Smooth muscle cell (in vitro differentiated cells): ENCODE data around the gene STARD13. TPM values are rescaled to one million over a fixed set of nuclear protein-coding genes. Genes with fewer than 3 reads are reported as not detected.

Experiments used
- DNase-seq: peaks from one replicate; lab custom pipeline; 2025; ENCODE audit not compliant: unreplicated experiment; lab: John Stamatoyannopoulos, UW
- H2AFZ ChIP-seq: fragments of 200-600 bp; sonication (generic); 2 replicates; pipeline ENCODE4 v1.6.0; 2016; ENCODE audit warnings: antibody characterized with exemption, low read depth, mild to moderate bottlenecking
- H3F3A ChIP-seq: fragments of 200-600 bp; sonication (generic); 2 replicates; pipeline ENCODE4 v1.6.0; 2017; ENCODE audit warnings: antibody characterized with exemption, low read depth
- H3K27ac ChIP-seq: fragments of 200-600 bp; sonication (generic); 2 replicates; pipeline ENCODE4 v1.5.1; 2016; ENCODE audit warnings: low read depth, mild to moderate bottlenecking
- H3K27me3 ChIP-seq: fragments of 200-600 bp; sonication (generic); 2 replicates; pipeline ENCODE4 v1.6.1; 2016; ENCODE audit warnings: low read depth, mild to moderate bottlenecking
- H3K36me3 ChIP-seq: fragments of 200-600 bp; sonication (generic); 2 replicates; pipeline ENCODE4 v1.5.1; 2016; ENCODE audit warnings: low read depth
- H3K4me1 ChIP-seq: fragments of 200-600 bp; sonication (generic); 2 replicates; pipeline ENCODE4 v1.5.1; 2016; ENCODE audit warnings: low read depth
- H3K4me2 ChIP-seq: fragments of 200-600 bp; sonication (generic); 2 replicates; pipeline ENCODE4 v1.6.0; 2016; ENCODE audit warnings: mild to moderate bottlenecking
- H3K4me3 ChIP-seq: fragments of 200-600 bp; sonication (generic); 2 replicates; pipeline ENCODE4 v1.5.1; 2016; ENCODE audit warnings: mild to moderate bottlenecking
- H3K79me2 ChIP-seq: fragments of 200-600 bp; sonication (generic); 2 replicates; pipeline ENCODE4 v1.6.0; 2016; ENCODE audit warnings: low read depth, mild to moderate bottlenecking
- H3K9ac ChIP-seq: fragments of 200-600 bp; sonication (generic); 2 replicates; pipeline ENCODE4 v1.6.0; 2016; ENCODE audit warnings: low read depth
- H3K9me3 ChIP-seq: fragments of 200-600 bp; sonication (generic); replicated peaks from 2 replicates; pipeline ENCODE4 v1.5.1; 2016; ENCODE audit warnings: low read depth
- H4K20me1 ChIP-seq: fragments of 200-600 bp; sonication (generic); 2 replicates; pipeline ENCODE4 v1.6.0; 2016; ENCODE audit warnings: low read depth
- CTCF ChIP-seq: fragments of 200-600 bp; sonication (generic); IDR thresholded peaks from 2 replicates; pipeline ENCODE4 v1.5.1; 2017; ENCODE audit warnings: borderline replicate concordance, mild to moderate bottlenecking, antibody characterized with exemption; ENCODE audit not compliant: insufficient read depth, poor library complexity, severe bottlenecking
- WGBS: methylation state at CpG from one replicate; pipeline ENCODE4 v1.1.7; 2016; ENCODE audit warnings: low lambda C conversion rate; 5-methylcytosine and 5-hydroxymethylcytosine counted together
- polyA plus RNA-seq: library from polyadenylated mRNA; unstranded; fragments of >200 nt; fragmentation: Nextera tagmentation; extraction: Ambion mirVana; gene quantifications from 2 replicates; pipeline ENCODE4 v1.2.1, GENCODE V29; 2016
- total RNA-seq: library from RNA; depleted of rRNA; stranded (reverse); fragments of >200 nt; gene quantifications from 2 replicates; pipeline ENCODE4 v1.2.3, GENCODE V29; 2014

The STARD13 gene
- total and polyA plus RNA-seq, 2 experiments from 2014 or later: 12.4 to 18.8 TPM

GRCh38 chr13:33119022-33119781 is 166.4 kb downstream of the STARD13 start:
- Histone ChIP-seq H3K4me1 (peaks cover 5% of the 10 kb centered on the region), H4K20me1 (no peaks in the 10 kb centered on the region), H3K9ac (no peak overlapping the region), H3K9me3 (no peaks in the 10 kb centered on the region), H3K4me3 (no peak overlapping the region), H3F3A (peaks cover 6% of the 10 kb centered on the region), H3K79me2 (no peaks in the 10 kb centered on the region), H3K4me2 (no peak overlapping the region), H3K27ac (peak overlapping the region; percentile 59), H3K36me3 (no peaks in the 10 kb centered on the region), H2AFZ (no peak overlapping the region), H3K27me3 (no peaks in the 10 kb centered on the region)
- 81% methylated on average over 7 of the region's 7 CpGs for WGBS
- DNase-seq: no peak
- TF ChIP-seq CTCF: no peak

- H3K36me3 ChIP-seq: no peaks in the 10 kb centered on the region
- H3K9me3 ChIP-seq: no peaks in the 10 kb centered on the region
- no peaks in the 10 kb centered on the region for H3K4me1 ChIP-seq
- DNase-seq: no peak
- H3K9ac ChIP-seq: no peak overlapping the region
- H2AFZ ChIP-seq: no peak overlapping the region
- TF ChIP-seq CTCF: no peak
- H3K27ac ChIP-seq: no peak overlapping the region
- H3F3A ChIP-seq: peaks cover 6% of the 10 kb centered on the region
- no peak overlapping the region for H3K4me2 ChIP-seq
- WGBS: 46% methylated on average over 2 of the region's 2 CpGs
- H3K4me3 ChIP-seq: no peak overlapping the region
- no peaks in the 10 kb centered on the region for H3K79me2 ChIP-seq
- H3K27me3 ChIP-seq: no peaks in the 10 kb centered on the region
- H4K20me1 ChIP-seq: no peaks in the 10 kb centered on the region
These were observed 169.1 kb downstream of the STARD13 start for GRCh38 chr13:33116321-33117010.

- Histone ChIP-seq H4K20me1 (no peaks in the 10 kb centered on the region), H3K79me2 (no peaks in the 10 kb centered on the region), H3K27me3 (no peaks in the 10 kb centered on the region), H3K4me3 (no peak overlapping the region), H3K4me1 (no peaks in the 10 kb centered on the region), H3K9ac (no peak overlapping the region), H3K4me2 (no peak overlapping the region), H2AFZ (no peak overlapping the region), H3K9me3 (no peaks in the 10 kb centered on the region), H3K27ac (no peak overlapping the region), H3K36me3 (no peaks in the 10 kb centered on the region), H3F3A (peaks cover 6% of the 10 kb centered on the region)
- WGBS: 98% methylated on average over 2 of the region's 2 CpGs
- no peak for TF ChIP-seq CTCF
- DNase-seq: no peak
These were observed 170.3 kb downstream of the STARD13 start for GRCh38 chr13:33115274-33115673.
